ENCODE results near the gene ATP7B.

ATP7B gene

GRCh38 chr13:51974482-51974881, 36.8 kb downstream of the ATP7B start:
- no CpG with 5 or more reads among the region's 6 CpGs for whole genome bisulfite sequencing, 2 donors (ENCODE audit: extremely low coverage in 2 of 2, insufficient read length in 2 of 2, insufficient replicate concordance in 1 of 2)
- DNase-seq (ENCODE audit: low spot score): no peak
- H3K4me3 ChIP-seq (ENCODE audit: low read length in 2 of 2): no peak overlapping the region

GRCh38 chr13:51971520-51972426, 39.5 kb downstream of the ATP7B start:
- no peak overlapping the region for H3K4ac ChIP-seq (ENCODE audit: low read length)
- no peak overlapping the region for H2AK5ac ChIP-seq (ENCODE audit: low read depth, low read length)
- no peak overlapping the region for H2BK120ac ChIP-seq (ENCODE audit: low read depth, low read length)
- H3K9me3 ChIP-seq (replicated peaks in 1 of 2; ENCODE audit: control insufficient read depth in 2 of 2, insufficient read depth in 1 of 2, low read depth in 1 of 2, low read length in 2 of 2): no peaks in the 10 kb centered on the region
- no peak overlapping the region for H3K14ac ChIP-seq (ENCODE audit: low read length)
- peak overlapping the region; percentile 10 for H3K23ac ChIP-seq (ENCODE audit: low read depth, low read length, poor library complexity)
- no peak overlapping the region for H4K8ac ChIP-seq (ENCODE audit: low read depth, low read length)
- no peak overlapping the region for H2BK15ac ChIP-seq (ENCODE audit: low read length)
- no peak for DNase-seq (ENCODE audit: low spot score)
- H3K4me3 ChIP-seq (ENCODE audit: low read length in 2 of 2): no peak overlapping the region
- no peak overlapping the region for H3K27ac ChIP-seq (replicated peaks; ENCODE audit: low read length)
- peaks cover 0 to 1% of the 10 kb centered on the region in 2 donors for H3K4me1 ChIP-seq (ENCODE audit: control insufficient read depth in 2 of 2, insufficient read depth in 1 of 2, low read depth in 1 of 2, low read length in 2 of 2)
- WGBS, 2 donors (ENCODE audit: extremely low coverage in 2 of 2, insufficient read length in 2 of 2, insufficient replicate concordance in 1 of 2): no CpG with 5 or more reads among the region's 15 CpGs
- H3K18ac ChIP-seq (ENCODE audit: low read length): peak overlapping the region; percentile 70
- no peaks in the 10 kb centered on the region for H3K79me1 ChIP-seq (ENCODE audit: low read depth, low read length)
- no peak overlapping the region for H2AFZ ChIP-seq (ENCODE audit: low read length)
- no peak overlapping the region for H2BK12ac ChIP-seq (ENCODE audit: low read length)
- no peak overlapping the region for H4K91ac ChIP-seq (ENCODE audit: low read depth, low read length, poor library complexity)
- no peak overlapping the region for H2BK5ac ChIP-seq (ENCODE audit: low read length)
- no peaks in the 10 kb centered on the region for H3K36me3 ChIP-seq (replicated peaks in 1 of 2; ENCODE audit: control insufficient read depth in 2 of 2, insufficient read depth in 2 of 2, low read length in 2 of 2)
- no peaks in the 10 kb centered on the region for H3K27me3 ChIP-seq (ENCODE audit: control insufficient read depth in 3 of 3, insufficient read depth in 3 of 3, low read depth in 1 of 3, low read length in 3 of 3)
- H3K4me2 ChIP-seq (ENCODE audit: insufficient read depth, low read length, poor library complexity, severe bottlenecking): no peak overlapping the region
- H3K9ac ChIP-seq (ENCODE audit: low read depth, low read length, poor library complexity): peak overlapping the region; percentile 0

More at GRCh38 chr13:51974482-51974881, 36.8 kb downstream of the ATP7B start:
- H2AFZ ChIP-seq (ENCODE audit: low read length): no peak overlapping the region
- no peak overlapping the region for H3K9ac ChIP-seq (ENCODE audit: low read depth, low read length, poor library complexity)
- peaks cover 0 to 1% of the 10 kb centered on the region in 2 donors for H3K4me1 ChIP-seq (ENCODE audit: control insufficient read depth in 2 of 2, insufficient read depth in 1 of 2, low read depth in 1 of 2, low read length in 2 of 2)
- H3K27ac ChIP-seq (replicated peaks; ENCODE audit: low read length): no peak overlapping the region
- H2AK5ac ChIP-seq (ENCODE audit: low read depth, low read length): no peak overlapping the region
- H3K27me3 ChIP-seq (ENCODE audit: control insufficient read depth in 3 of 3, insufficient read depth in 3 of 3, low read depth in 1 of 3, low read length in 3 of 3): no peaks in the 10 kb centered on the region
- no peak overlapping the region for H2BK120ac ChIP-seq (ENCODE audit: low read depth, low read length)
- no peak overlapping the region for H3K4me2 ChIP-seq (ENCODE audit: insufficient read depth, low read length, poor library complexity, severe bottlenecking)
- peak overlapping the region; percentile 42 for H3K18ac ChIP-seq (ENCODE audit: low read length)
- H3K4ac ChIP-seq (ENCODE audit: low read length): no peak overlapping the region
- no peak overlapping the region for H4K91ac ChIP-seq (ENCODE audit: low read depth, low read length, poor library complexity)
- H4K8ac ChIP-seq (ENCODE audit: low read depth, low read length): no peak overlapping the region
- no peaks in the 10 kb centered on the region for H3K79me1 ChIP-seq (ENCODE audit: low read depth, low read length)
- no peak overlapping the region for H3K14ac ChIP-seq (ENCODE audit: low read length)
- no peak overlapping the region for H2BK12ac ChIP-seq (ENCODE audit: low read length)
- H2BK15ac ChIP-seq (ENCODE audit: low read length): no peak overlapping the region
- no peak overlapping the region for H2BK5ac ChIP-seq (ENCODE audit: low read length)
- no peak overlapping the region for H3K23ac ChIP-seq (ENCODE audit: low read depth, low read length, poor library complexity)
- no peaks in the 10 kb centered on the region for H3K36me3 ChIP-seq (replicated peaks in 1 of 2; ENCODE audit: control insufficient read depth in 2 of 2, insufficient read depth in 2 of 2, low read length in 2 of 2)
- no peaks in the 10 kb centered on the region for H3K9me3 ChIP-seq (replicated peaks in 1 of 2; ENCODE audit: control insufficient read depth in 2 of 2, insufficient read depth in 1 of 2, low read depth in 1 of 2, low read length in 2 of 2)

DNA sequence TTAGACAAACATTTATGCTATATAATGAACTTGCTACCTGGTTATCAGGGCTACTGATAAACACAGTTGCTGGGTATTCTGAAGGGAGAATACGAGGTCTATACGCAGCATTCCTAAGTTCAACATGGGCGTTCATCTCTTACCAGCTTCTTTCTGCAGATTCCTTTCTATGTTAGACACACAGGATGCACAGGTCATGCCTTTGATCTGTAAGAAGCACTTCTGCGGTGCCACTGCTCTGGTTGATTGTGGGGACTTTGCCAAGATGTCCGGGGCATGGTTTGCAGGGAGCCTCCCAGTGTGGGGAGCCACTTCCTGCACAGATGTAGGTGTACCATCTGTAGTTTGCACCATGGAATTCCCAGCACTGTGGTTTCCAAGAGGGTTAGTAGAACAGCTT, 40.9 kb downstream of the ATP7B start:
- no peak overlapping the region for H3K9ac ChIP-seq (ENCODE audit: low read depth, low read length, poor library complexity)
- no peak overlapping the region for H3K23ac ChIP-seq (ENCODE audit: low read depth, low read length, poor library complexity)
- no peak overlapping the region for H3K18ac ChIP-seq (ENCODE audit: low read length)
- H2BK15ac ChIP-seq (ENCODE audit: low read length): no peak overlapping the region
- no peaks in the 10 kb centered on the region for H3K79me1 ChIP-seq (ENCODE audit: low read depth, low read length)
- WGBS, 2 donors (ENCODE audit: extremely low coverage in 2 of 2, insufficient read length in 2 of 2, insufficient replicate concordance in 1 of 2): no CpG with 5 or more reads among the region's 5 CpGs
- DNase-seq (ENCODE audit: low spot score): no peak
- no peak overlapping the region for H3K4me3 ChIP-seq (ENCODE audit: low read length in 2 of 2)
- no peak overlapping the region for H3K4me2 ChIP-seq (ENCODE audit: insufficient read depth, low read length, poor library complexity, severe bottlenecking)
- H4K91ac ChIP-seq (ENCODE audit: low read depth, low read length, poor library complexity): no peak overlapping the region
- H3K14ac ChIP-seq (ENCODE audit: low read length): no peak overlapping the region
- no peak overlapping the region for H4K8ac ChIP-seq (ENCODE audit: low read depth, low read length)
- no peak overlapping the region for H2BK12ac ChIP-seq (ENCODE audit: low read length)
- no peaks in the 10 kb centered on the region for H3K36me3 ChIP-seq (replicated peaks in 1 of 2; ENCODE audit: control insufficient read depth in 2 of 2, insufficient read depth in 2 of 2, low read length in 2 of 2)
- H2BK120ac ChIP-seq (ENCODE audit: low read depth, low read length): no peak overlapping the region
- H2AK5ac ChIP-seq (ENCODE audit: low read depth, low read length): no peak overlapping the region
- no peak overlapping the region for H3K4ac ChIP-seq (ENCODE audit: low read length)
- H3K27ac ChIP-seq (replicated peaks; ENCODE audit: low read length): no peak overlapping the region
- H2AFZ ChIP-seq (ENCODE audit: low read length): no peak overlapping the region
- no peak overlapping the region for H2BK5ac ChIP-seq (ENCODE audit: low read length)
- no peaks in the 10 kb centered on the region for H3K9me3 ChIP-seq (replicated peaks in 1 of 2; ENCODE audit: control insufficient read depth in 2 of 2, insufficient read depth in 1 of 2, low read depth in 1 of 2, low read length in 2 of 2)
- peaks cover 0 to 1% of the 10 kb centered on the region in 2 donors for H3K4me1 ChIP-seq (ENCODE audit: control insufficient read depth in 2 of 2, insufficient read depth in 1 of 2, low read depth in 1 of 2, low read length in 2 of 2)
- no peaks in the 10 kb centered on the region for H3K27me3 ChIP-seq (ENCODE audit: control insufficient read depth in 3 of 3, insufficient read depth in 3 of 3, low read depth in 1 of 3, low read length in 3 of 3)

All from neuronal stem cell (in vitro differentiated cells).